Measurements from ENCODE around the gene CDK16.

Gene CDK16

DNA sequence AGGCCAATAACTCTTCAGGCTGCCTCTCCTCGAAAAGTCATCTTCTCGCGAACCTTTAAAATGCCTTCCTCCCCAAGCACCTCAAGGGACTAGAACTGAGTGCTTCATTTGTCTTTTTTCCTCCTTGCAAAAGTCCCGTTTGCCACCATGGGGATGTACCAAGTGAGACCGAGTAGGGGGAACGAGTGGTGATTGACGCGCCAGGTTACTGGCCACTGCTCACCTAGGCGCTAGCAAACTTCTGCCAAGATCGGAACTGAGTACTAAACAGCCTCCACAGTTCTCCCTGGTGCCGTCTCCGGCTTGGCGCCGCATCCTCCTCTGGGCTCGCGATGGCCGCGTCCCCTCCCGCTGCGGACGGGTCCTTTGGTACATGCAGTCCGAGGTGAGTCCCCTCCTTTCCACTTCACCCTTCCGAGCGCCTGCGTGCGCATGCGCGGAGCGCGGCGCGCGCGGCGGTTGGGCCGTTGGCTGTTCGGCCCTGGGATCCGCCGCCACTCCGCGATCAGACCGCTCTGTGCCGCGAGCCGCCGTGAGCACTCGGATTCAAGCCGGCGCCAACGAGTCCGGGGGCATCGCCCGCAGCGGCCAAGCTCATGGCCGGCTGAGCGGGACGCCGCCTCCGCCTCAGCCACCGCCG, at the start of gene CDK16:
Gene CDK16, plus strand, starts transcription at position 402 of the 640 bp plus-strand sequence. CDS start 4,877 bp downstream, outside the sequence.
- DNase-seq (ENCODE audit: low read depth in 2 of 2): peak; percentile 37 to 69

DNA sequence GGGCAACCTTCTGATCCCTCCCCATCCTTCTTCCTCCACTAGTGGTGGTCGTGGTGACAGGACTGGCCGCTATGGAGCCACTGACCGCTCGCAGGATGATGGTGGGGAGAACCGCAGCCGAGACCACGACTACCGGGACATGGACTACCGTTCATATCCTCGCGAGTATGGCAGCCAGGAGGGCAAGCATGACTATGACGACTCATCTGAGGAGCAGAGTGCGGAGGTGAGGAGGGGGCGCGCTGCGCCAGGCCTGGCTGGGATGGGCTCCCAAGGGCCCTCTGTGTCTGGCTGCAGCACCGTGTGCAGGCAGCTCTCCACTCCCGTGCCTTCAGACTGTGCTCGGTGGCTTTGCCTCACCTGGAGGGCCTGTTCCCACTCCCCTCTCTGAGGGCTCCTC, 49.2 kb upstream of the CDK16 start:
- no peak for DNase-seq (ENCODE audit: low read depth in 2 of 2)

DNA sequence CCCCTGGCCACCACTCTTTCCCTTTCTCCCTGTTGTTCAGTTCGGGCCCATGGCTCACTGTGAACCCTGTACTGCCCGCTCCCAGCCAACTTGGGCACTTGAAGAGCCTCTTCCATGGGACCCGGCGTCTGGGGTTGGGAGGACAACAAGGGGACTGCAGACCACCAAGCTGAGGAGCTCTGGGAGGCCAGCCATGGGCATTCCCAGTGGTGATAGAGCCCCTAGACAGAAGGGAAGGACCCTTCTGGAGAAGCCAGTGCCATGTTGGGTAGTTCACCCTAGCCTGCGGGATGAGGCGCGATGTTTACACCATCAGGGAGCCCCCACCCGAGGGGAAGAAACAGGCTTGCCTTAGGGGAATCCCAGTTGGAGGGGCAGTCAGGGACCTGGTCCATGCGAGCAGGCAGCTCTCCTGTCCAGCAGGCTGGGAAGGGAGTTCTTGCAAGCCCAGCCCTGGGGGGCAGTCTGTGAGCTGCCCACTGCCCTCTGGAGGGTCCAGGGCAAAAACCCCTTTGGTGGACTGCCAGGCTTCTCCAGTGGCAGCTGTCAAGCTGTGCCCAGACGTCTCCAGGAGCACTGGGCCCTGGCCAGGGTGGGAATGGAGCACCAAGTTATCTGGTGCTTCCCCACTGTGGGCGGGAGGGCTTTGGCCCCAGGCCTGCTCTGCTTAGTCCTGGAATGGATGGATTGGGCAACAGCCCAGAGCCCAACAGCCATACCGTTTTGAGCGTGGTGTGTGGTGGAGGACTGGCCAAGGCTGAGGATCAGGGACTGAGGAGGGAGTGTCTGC, 48.6 kb upstream of the CDK16 start:
- DNase-seq (ENCODE audit: low read depth in 2 of 2): no peak

DNA sequence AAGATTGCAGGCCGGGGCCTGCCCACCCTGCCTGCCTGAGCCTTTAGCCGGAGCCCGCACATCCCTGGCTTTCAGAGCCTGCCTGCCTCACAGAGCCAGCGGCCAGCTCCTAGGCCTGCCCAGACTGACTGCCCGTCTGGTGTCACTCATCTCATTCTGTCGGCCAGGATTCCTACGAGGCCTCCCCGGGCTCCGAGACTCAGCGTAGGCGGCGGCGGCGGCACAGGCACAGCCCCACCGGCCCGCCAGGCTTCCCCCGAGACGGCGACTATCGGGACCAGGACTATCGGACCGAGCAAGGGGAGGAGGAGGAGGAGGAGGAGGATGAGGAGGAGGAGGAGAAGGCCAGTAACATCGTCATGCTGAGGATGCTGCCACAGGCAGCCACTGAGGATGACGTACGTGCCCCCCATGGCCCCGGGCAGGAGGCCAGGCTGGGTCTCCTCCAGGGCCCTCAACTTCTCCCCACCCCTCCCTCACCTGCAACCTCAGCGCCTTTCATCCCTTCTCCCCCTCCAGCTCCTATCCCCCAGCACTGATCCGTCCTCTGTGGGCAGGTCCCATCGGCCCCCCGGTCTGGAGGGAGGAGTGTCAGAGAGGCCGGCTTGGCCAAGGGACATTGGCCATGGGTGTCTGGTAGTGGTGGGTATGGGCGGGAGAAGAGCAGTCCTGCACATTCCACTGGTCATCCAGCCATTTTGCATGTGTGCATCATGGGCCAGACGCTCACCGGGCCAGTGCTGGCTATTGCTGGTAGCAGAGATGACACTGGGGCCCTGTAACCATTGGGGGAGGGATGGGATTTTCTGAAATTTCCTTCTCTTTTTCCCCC, 47.4 kb upstream of the CDK16 start:
- DNase-seq (ENCODE audit: low read depth in 2 of 2): no peak

DNA sequence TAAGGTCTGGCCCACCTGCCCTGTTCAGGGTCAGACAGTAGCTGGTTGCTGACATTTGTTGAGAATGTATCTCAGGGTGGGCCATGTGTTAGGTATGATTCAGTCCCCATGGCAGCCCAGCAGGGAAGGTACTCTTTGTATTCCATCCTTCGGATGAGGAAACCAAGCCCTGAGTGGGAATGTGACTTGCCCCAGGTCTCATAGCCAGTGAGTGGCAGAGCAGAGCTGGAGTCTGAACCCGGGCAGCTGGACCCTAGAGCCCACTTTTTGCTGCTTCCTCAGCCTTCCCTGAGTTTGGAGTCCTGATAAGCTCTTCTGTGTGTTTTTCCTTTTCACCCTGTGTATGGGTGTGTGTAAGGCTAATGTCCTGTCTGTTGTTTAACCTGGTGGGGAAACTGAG, 46.5 kb upstream of the CDK16 start:
- no peak for DNase-seq (ENCODE audit: low read depth in 2 of 2)

DNA sequence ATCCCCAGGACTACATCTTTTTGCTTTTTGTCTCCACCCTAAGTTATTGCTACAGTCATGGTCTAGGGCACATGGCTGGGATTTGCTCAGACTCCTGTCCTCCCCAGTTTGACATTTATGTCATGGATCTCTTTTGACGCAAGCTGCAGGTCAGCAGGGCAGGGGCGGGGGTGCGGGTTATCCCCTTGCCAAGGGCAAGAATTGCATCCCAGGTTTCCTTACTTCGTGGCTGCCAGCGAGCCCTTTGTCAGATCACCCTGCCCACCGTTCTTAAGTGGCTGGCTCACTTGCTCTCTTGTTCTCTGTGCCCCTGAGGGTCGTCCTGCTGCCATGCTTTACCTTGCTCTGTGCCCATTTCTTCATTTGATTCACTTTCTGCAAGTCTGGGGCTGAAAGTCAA, 45.9 kb upstream of the CDK16 start:
- DNase-seq (ENCODE audit: low read depth in 2 of 2): no peak

DNA sequence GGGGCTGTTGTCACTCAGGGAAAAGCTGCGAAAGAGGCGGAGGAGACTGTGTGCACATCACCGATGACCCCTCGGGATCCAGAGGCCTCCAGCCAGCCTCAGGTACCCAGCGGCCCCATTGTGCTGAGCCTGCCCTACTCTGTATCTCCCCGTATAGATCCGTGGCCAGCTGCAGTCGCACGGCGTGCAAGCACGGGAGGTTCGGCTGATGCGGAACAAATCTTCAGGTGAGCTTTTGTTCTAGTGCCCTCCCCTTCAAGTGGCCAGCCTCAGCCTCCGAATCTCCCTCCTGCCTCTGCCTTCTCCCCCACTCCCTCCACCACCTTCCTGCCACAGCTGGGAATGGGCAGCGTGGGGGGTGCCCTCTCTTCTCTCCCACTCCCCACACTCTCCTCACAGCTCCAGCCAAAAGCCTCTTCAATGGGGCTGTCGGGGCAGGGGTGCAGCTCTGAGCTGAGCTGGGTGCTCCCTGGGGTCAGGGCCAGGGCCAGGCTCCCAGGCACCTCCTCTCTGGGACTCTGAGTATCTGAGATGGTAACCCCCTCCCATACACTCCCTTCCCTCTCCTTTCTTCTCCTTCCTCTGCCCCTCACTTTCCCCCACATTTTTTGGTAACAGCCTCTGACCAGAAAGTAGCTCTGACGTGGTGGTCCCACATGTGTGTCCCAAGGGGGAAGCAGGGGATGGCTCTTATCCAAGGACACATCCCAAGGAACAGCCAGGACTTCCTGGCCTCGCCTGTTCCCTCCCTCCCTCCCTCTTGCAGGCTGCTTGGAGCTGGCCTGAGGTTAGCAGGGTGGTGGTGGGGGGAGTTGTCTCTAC, 45.3 kb upstream of the CDK16 start:
- DNase-seq (ENCODE audit: low read depth in 2 of 2): no peak

DNA sequence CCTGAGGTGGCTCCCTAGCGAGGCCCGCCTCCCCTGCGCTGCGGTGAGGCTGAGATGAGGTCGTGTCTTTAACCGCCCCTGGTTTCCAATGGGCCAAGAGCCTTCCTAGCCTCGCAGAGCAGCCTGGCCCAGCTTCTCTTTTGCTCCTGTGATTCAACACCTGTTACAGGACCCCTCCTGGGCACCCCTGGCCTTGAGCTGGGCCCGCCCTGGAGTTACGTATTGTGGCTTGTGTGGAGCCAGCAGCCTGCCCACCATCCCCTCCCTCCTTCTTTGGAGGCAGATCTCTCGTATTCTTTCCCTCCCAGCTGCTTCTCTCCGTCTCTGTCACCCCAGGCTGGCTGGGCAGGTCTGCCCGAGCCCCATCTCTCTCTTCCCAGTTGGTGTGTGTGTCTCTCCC, 44.1 kb upstream of the CDK16 start:
- DNase-seq (ENCODE audit: low read depth in 2 of 2): no peak

DNA sequence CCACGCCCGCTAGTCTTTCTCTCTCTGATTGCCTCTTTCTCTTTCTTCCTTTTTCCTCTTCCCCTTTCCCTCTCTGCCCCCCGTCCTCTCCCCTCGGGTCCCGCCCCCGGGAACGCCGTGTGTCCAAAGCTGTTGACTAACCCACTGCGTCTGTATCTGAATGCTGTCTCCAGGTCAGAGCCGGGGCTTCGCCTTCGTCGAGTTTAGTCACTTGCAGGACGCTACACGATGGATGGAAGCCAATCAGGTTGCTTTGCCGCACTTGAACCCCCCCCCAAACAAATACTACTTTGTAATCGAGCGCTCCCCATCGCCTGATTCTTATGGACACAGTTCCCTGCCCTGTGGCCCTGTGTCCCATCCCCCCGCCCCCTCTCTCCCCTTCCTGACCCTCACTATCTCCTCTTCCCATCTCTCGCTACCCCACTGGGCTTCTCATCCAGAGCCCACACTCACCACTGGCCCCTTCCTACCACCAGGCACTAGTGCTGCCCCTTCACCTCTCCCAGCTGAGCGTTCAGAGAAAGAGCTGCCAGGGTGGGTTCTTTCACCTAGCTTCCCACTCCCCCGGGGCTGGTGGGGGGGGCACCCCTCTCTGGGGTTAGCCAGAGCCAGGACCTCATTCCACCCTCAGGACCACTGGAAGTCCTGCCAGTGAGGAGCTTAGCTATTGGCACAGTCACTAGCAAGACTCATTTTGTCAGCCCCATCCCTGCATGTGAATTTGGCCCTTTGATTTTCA, 43.5 kb upstream of the CDK16 start:
- no peak for DNase-seq (ENCODE audit: low read depth in 2 of 2)

DNA sequence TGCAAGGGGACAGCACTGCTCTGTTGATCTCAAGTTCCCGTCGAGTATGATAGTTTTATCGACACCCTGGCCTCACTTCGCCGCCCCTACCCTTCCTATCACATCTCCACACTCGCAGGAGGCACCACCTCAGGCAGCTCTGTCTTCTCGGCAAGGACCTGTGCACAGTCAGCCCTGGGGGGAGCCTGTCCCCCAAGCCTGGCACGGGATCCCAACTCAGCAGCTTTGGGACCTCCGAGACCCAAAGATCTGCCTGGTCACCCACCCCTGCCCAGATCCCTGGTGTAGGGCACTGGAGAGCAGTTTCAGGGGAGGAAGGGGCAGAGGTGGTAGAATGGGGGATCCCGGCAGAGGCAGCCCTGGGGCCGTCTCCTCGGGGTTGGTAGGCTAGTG, 42.9 kb upstream of the CDK16 start:
- no peak for DNase-seq (ENCODE audit: low read depth in 2 of 2)

DNA sequence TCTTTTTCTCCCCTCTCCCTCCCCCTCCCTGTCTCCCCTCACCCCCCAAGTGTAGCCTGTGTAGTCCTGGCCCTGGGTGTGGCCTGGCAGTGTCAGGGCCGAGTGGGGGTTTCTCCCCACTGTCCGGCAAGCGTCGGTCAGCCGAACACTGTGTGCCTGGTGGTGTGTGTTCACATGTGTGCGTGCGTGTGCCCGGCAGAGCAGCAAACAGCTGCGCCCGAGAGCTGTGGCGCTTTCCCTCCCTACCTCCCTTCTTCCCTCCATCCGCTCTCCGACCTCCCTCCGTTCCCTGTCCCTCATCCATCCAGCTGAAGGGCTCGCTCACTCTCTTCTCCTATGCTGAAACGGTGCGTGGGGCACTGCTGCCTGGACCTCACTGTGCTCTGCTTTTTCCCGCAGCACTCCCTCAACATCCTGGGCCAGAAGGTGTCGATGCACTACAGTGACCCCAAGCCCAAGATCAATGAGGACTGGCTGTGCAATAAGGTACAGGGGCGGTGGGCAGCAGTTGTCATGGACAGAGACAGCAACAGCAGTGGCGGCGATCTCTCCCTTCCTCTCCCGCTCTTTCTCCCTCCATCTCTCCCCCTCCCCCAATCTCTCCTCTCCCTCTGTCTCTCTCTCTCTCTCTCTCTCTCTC, 42.3 kb upstream of the CDK16 start:
- no peak for DNase-seq (ENCODE audit: low read depth in 2 of 2)

DNA sequence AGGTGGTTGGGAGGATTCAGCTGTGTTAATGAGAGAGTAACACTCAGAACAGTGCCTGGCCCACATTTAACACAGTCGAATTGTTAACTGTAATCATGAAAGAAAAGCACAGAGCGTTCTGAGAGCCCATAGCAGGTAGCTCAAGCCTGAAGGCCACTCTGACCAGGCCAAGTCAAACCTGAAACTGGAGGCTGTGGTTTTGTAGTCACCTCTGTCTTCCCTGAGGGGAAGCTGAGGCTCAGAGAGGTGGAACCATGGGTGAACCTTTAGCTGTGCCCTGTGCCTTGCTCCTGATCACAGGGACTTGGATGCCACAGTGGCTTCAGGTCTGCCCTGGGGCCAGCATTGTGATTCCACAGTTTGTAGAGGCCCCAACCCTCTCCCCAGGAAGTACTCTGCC, 41.4 kb upstream of the CDK16 start:
- DNase-seq (ENCODE audit: low read depth in 2 of 2): no peak

DNA sequence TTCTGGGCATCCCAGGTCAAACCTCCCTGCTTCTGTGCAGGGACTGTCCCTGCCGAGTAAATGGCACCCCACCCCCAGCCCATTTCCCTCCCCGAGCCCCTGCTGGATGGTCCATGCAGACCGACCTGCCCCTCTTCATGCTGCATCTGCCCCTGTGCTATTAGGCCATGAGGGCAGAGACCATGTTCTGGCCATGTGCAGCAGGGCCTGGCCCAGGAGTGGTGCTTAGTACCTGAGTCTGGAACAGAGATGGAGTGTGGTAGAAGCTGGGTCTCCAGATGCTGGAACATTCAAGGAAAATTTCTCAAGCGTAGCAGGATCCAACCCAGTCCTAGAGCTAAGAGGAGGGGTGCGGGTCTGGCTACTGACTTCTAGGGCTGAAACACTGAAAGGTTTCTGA, 40.1 kb upstream of the CDK16 start:
- no peak for DNase-seq (ENCODE audit: low read depth in 2 of 2)

DNA sequence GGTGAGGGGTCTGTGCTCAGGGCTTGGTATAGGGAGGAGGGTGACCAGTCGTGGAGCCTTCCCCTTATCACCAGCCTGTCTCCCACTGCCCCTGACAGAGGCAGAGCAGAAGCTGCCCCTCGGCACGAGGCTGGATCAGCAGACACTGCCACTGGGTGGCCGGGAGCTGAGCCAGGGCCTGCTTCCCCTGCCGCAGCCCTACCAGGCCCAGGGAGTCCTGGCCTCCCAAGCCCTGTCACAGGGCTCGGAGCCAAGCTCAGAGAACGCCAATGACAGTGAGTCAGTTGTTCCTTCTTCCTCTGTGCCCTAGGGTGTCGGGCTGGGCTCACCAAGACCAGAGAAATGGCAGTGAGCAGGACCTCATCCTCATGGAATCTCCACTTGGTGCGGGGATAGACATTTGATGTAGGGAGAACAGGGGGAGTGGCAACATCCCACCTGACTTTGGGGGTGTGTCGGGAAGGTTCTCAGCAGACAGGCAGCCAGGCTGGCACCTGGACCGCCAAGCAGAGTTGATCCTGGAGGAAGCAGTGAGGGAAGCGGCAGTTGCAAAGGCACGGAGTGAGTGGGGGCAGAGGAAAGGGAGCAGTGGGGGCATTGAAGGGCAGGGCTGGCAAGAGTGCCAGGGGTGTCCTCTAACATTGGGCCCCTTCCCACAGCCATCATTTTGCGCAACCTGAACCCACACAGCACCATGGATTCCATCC, 39.1 kb upstream of the CDK16 start:
- DNase-seq (ENCODE audit: low read depth in 2 of 2): no peak

DNA sequence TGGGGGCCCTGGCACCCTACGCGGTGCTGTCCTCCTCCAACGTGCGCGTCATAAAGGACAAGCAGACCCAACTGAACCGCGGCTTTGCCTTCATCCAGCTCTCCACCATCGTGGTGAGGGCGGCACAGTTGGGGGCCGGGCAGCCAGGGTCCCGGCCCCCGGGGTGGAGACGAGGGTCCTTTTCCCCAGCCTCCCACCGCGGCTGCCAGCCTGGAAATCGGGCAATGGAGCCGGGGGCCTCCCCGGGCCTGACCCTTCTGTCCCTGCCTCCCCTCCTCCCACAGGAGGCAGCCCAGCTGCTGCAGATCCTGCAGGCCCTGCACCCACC, 38.6 kb upstream of the CDK16 start:
- no peak for DNase-seq (ENCODE audit: low read depth in 2 of 2)

DNA sequence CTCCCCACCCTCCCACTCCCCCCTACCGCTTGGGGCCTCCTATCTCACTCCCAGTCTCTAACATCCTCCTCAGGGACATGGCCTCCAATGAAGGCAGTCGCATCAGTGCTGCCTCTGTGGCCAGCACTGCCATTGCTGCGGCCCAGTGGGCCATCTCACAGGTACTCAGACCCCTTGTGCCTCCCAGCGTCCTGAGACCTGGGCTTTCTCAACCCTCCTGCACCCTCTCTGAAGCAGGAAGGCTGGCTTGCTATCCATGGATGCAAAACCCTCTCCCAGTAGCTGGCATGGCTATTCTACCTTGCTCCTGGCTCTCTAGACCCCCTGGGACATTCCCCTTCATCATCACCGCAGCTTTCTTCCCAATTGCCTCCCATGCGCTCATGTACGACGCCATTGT, 38.1 kb upstream of the CDK16 start:
- no peak for DNase-seq (ENCODE audit: low read depth in 2 of 2)

DNA sequence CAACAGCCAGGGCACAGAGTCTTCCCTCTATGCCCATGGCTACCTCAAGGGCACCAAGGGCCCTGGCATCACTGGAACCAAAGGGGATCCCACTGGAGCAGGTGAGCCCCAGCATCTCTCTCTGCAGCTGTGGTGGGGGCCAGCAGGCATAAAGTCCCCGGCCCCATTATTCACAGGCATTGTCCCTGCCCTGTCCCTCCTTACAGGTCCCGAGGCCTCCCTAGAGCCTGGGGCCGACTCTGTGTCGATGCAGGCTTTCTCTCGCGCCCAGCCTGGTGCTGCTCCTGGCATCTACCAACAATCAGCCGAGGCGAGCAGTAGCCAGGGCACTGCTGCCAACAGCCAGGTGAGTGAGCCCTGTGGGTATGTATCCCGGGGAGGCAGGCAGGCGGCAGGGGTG, 37.2 kb upstream of the CDK16 start:
- no peak for DNase-seq (ENCODE audit: low read depth in 2 of 2)

DNA sequence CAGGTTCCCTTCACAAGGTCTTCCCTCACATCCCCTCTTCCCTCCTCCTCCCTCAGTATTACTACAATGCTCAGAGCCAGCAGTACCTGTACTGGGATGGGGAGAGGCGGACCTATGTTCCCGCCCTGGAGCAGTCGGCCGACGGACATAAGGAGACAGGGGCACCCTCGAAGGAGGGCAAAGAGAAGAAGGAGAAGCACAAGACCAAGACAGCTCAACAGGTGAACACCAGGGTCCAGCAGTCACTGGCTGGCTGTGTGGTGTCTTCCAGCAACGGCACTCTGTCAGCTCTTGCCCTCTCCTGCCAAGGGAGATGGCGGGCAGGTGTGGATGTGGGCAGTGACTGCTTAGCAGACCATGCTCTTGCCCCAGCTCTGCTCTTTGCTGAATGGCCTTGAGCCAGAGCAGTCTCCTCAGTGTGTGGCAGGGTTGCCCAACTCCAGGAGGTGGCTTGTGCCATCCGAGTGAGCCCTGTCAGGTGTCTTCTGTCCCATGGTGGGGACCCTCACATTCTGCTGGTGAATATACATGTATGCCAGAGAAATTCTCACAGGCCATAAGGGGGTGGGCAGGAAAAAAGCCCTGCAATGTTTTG, 36.3 kb upstream of the CDK16 start:
- no peak for DNase-seq (ENCODE audit: low read depth in 2 of 2)

DNA sequence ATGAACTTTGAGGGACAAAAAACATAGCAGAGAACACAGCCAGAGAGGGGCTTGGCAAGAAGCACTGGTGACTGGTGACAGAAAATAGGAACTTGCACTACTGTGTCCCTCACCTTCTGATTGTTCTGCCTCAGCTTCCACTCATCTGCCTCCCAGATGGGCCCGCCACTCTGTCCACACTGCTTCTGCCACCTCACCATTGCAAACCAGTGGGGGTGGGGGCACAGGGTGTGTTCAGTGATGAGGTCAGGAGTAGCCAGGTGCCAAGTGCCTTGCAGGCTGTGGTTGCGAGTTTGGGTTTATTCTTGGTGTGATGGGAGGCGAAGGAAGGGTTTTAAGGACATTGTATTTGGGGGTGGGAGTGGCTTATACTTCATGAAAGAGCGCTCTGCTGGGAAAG, 34.0 kb upstream of the CDK16 start:
- no peak for DNase-seq (ENCODE audit: low read depth in 2 of 2)

DNA sequence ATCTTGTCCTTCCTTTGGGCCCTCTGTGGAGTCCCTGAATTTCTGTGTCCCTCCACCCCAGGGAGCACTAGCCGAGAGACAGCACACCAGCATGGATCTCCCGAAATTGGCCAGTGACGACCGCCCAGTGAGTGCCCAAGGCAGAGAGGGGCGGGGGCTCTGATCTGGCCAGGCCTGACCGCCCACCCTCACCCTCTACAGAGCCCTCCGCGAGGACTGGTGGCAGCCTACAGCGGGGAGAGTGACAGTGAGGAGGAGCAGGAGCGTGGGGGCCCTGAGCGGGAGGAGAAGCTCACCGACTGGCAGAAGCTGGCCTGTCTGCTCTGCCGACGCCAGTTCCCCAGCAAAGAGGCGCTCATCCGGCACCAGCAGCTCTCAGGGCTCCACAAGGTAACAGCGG, 33.2 kb upstream of the CDK16 start:
- DNase-seq (ENCODE audit: low read depth in 2 of 2): no peak

Measured in activated CD4-positive, alpha-beta T cell treated with anti-CD3 and anti-CD28 coated beads for 24 hours (primary cell).